Activated T-cell treated with anti-CD3 and anti-CD28 coated beads, Interleukin-2, amount 50 U/mL, for 24 hours (primary cell): Measurements from ENCODE around the gene PRKACA.

Experiments used
- DNase-seq: peaks from one replicate; pipeline ENCODE4 v3.0.0-alpha.2; 2020
- H3K27ac Mint-ChIP-seq: 2 replicates; pipeline ENCODE4 v1.8.0; 2020; ENCODE audit warnings: mild to moderate bottlenecking, mixed read lengths
- H3K27me3 Mint-ChIP-seq: 2 replicates; pipeline ENCODE4 v1.8.0; 2020; ENCODE audit warnings: mixed read lengths
- H3K36me3 Mint-ChIP-seq: 2 replicates; pipeline ENCODE4 v1.8.0; 2020; ENCODE audit warnings: low read depth, mixed read lengths
- H3K4me1 Mint-ChIP-seq: 2 replicates; pipeline ENCODE4 v1.8.0; 2020; ENCODE audit warnings: low read depth, mixed read lengths
- H3K4me3 Mint-ChIP-seq: 2 replicates; pipeline ENCODE4 v1.8.0; 2020; ENCODE audit warnings: mild to moderate bottlenecking, moderate library complexity, mixed read lengths
- H3K9me3 Mint-ChIP-seq: 2 replicates; pipeline ENCODE4 v1.8.0; 2020; ENCODE audit warnings: mixed read lengths

PRKACA gene

GRCh38 chr19:14117668-14118164 lies at the start of gene PRKACA:
Gene PRKACA (minus strand): TSS chr19:14117762. CDS start chr19:14117547, 215 bp downstream.
- DNase-seq, result peak; percentile 98
- peak within 1 kb of the TSS; percentile 90 for H3K27ac Mint-ChIP-seq
- H3K27me3 Mint-ChIP-seq, result no peaks in the 10 kb centered on the region
- peak within 1 kb of the TSS; percentile 81 for H3K4me3 Mint-ChIP-seq
- H3K9me3 Mint-ChIP-seq, result no peaks in the 10 kb centered on the region
- H3K4me1 Mint-ChIP-seq, result peaks cover 43% of the 10 kb centered on the region
- H3K36me3 Mint-ChIP-seq, result peaks cover 24% of the 10 kb centered on the region

GRCh38 chr19:14166999-14167575 lies 49.5 kb upstream of the PRKACA start:
- H3K27ac Mint-ChIP-seq, result peak overlapping the region; percentile 86
- no peaks in the 10 kb centered on the region for H3K27me3 Mint-ChIP-seq
- no peaks in the 10 kb centered on the region for H3K9me3 Mint-ChIP-seq
- peaks cover 23% of the 10 kb centered on the region for H3K4me1 Mint-ChIP-seq
- DNase-seq, result no peak
- peaks cover 37% of the 10 kb centered on the region for H3K36me3 Mint-ChIP-seq
- peak overlapping the region; percentile 52 for H3K4me3 Mint-ChIP-seq

GRCh38 chr19:14165990-14166830 lies 48.6 kb upstream of the PRKACA start:
- Mint-ChIP-seq H3K9me3 (no peaks in the 10 kb centered on the region), H3K36me3 (peaks cover 30% of the 10 kb centered on the region), H3K4me3 (peak overlapping the region; percentile 52), H3K27me3 (no peaks in the 10 kb centered on the region), H3K27ac (peak overlapping the region; percentile 86), H3K4me1 (peaks cover 23% of the 10 kb centered on the region)
- peak; percentile 45 for DNase-seq

- Mint-ChIP-seq H3K27ac (no peak overlapping the region), H3K36me3 (peaks cover 17% of the 10 kb centered on the region), H3K27me3 (no peaks in the 10 kb centered on the region), H3K4me1 (peaks cover 23% of the 10 kb centered on the region), H3K4me3 (no peak overlapping the region), H3K9me3 (no peaks in the 10 kb centered on the region)
- DNase-seq, result no peak
Measured at GRCh38 chr19:14164724-14165493, 47.3 kb upstream of the PRKACA start.

GRCh38 chr19:14164082-14164481 lies 46.5 kb upstream of the PRKACA start:
- no peaks in the 10 kb centered on the region for H3K27me3 Mint-ChIP-seq
- no peak overlapping the region for H3K4me3 Mint-ChIP-seq
- peaks cover 19% of the 10 kb centered on the region for H3K36me3 Mint-ChIP-seq
- H3K9me3 Mint-ChIP-seq, result no peaks in the 10 kb centered on the region
- H3K4me1 Mint-ChIP-seq, result peaks cover 23% of the 10 kb centered on the region
- DNase-seq, result no peak
- H3K27ac Mint-ChIP-seq, result no peak overlapping the region

- no peak for DNase-seq
- H3K4me3 Mint-ChIP-seq, result no peak overlapping the region
- H3K27ac Mint-ChIP-seq, result no peak overlapping the region
- peaks cover 29% of the 10 kb centered on the region for H3K36me3 Mint-ChIP-seq
- no peaks in the 10 kb centered on the region for H3K9me3 Mint-ChIP-seq
- H3K4me1 Mint-ChIP-seq, result peaks cover 21% of the 10 kb centered on the region
- H3K27me3 Mint-ChIP-seq, result no peaks in the 10 kb centered on the region
Measured at GRCh38 chr19:14162871-14163297, 45.3 kb upstream of the PRKACA start.

- H3K4me1 Mint-ChIP-seq, result peaks cover 8% of the 10 kb centered on the region
- no peak overlapping the region for H3K4me3 Mint-ChIP-seq
- no peaks in the 10 kb centered on the region for H3K9me3 Mint-ChIP-seq
- no peak overlapping the region for H3K27ac Mint-ChIP-seq
- peaks cover 41% of the 10 kb centered on the region for H3K36me3 Mint-ChIP-seq
- no peaks in the 10 kb centered on the region for H3K27me3 Mint-ChIP-seq
- DNase-seq, result no peak
Measured at GRCh38 chr19:14161305-14161704, 43.7 kb upstream of the PRKACA start.

GRCh38 chr19:14160017-14160703 lies 42.6 kb upstream of the PRKACA start:
- no peaks in the 10 kb centered on the region for H3K4me1 Mint-ChIP-seq
- H3K27me3 Mint-ChIP-seq, result no peaks in the 10 kb centered on the region
- H3K4me3 Mint-ChIP-seq, result no peak overlapping the region
- no peak for DNase-seq
- no peaks in the 10 kb centered on the region for H3K9me3 Mint-ChIP-seq
- peaks cover 46% of the 10 kb centered on the region for H3K36me3 Mint-ChIP-seq
- H3K27ac Mint-ChIP-seq, result no peak overlapping the region

- peaks cover 56% of the 10 kb centered on the region for H3K36me3 Mint-ChIP-seq
- no peak for DNase-seq
- H3K27me3 Mint-ChIP-seq, result no peaks in the 10 kb centered on the region
- no peaks in the 10 kb centered on the region for H3K4me1 Mint-ChIP-seq
- no peaks in the 10 kb centered on the region for H3K9me3 Mint-ChIP-seq
- no peak overlapping the region for H3K27ac Mint-ChIP-seq
- no peak overlapping the region for H3K4me3 Mint-ChIP-seq
Measured at GRCh38 chr19:14159059-14159458, 41.5 kb upstream of the PRKACA start.

- Mint-ChIP-seq H3K9me3 (no peaks in the 10 kb centered on the region), H3K36me3 (peaks cover 58% of the 10 kb centered on the region), H3K27ac (no peak overlapping the region), H3K4me1 (no peaks in the 10 kb centered on the region), H3K4me3 (no peak overlapping the region), H3K27me3 (no peaks in the 10 kb centered on the region)
- no peak for DNase-seq
Measured at GRCh38 chr19:14158276-14159023, 40.9 kb upstream of the PRKACA start.

- H3K4me1 Mint-ChIP-seq, result no peaks in the 10 kb centered on the region
Measured at GRCh38 chr19:14156971-14157717, 39.6 kb upstream of the PRKACA start.

GRCh38 chr19:14156122-14156521 lies 38.6 kb upstream of the PRKACA start:
- Mint-ChIP-seq H3K27me3 (no peaks in the 10 kb centered on the region), H3K36me3 (peaks cover 62% of the 10 kb centered on the region), H3K4me3 (no peak overlapping the region), H3K9me3 (no peaks in the 10 kb centered on the region), H3K4me1 (no peaks in the 10 kb centered on the region), H3K27ac (no peak overlapping the region)
- no peak for DNase-seq

More at GRCh38 chr19:14156971-14157717, 39.6 kb upstream of the PRKACA start:
- H3K4me3 Mint-ChIP-seq, result no peak overlapping the region
- DNase-seq, result no peak
- no peaks in the 10 kb centered on the region for H3K9me3 Mint-ChIP-seq
- H3K27me3 Mint-ChIP-seq, result no peaks in the 10 kb centered on the region
- no peak overlapping the region for H3K27ac Mint-ChIP-seq
- H3K36me3 Mint-ChIP-seq, result peaks cover 57% of the 10 kb centered on the region

- H3K4me1 Mint-ChIP-seq, result peaks cover 2% of the 10 kb centered on the region
- no peaks in the 10 kb centered on the region for H3K9me3 Mint-ChIP-seq
- H3K27me3 Mint-ChIP-seq, result no peaks in the 10 kb centered on the region
- H3K4me3 Mint-ChIP-seq, result no peak overlapping the region
- DNase-seq, result no peak
- H3K27ac Mint-ChIP-seq, result no peak overlapping the region
- peaks cover 62% of the 10 kb centered on the region for H3K36me3 Mint-ChIP-seq
Measured at GRCh38 chr19:14155371-14155770, 37.8 kb upstream of the PRKACA start.
